ENCODE results near the gene TSTD2.

The TSTD2 gene

DNA sequence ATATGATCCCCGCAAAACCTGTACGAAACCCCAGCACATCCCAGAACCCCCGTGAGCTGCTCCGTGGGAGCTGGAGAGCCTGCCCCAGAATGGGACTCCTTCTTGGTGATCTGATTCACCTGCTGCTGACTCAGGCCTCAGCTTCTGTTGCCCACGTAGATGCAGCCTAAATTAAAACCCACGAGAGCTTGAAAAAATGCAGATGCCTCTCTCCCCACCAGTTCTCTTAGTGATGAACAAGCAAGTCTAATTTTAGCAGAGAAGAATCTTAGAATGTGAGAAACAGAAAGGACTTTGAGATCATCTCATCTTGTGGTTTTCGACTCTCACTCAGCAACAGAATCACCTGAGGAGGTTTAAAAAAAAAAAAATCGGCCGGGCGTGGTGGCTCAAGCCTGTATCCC is 74.1 kb downstream of the TSTD2 start:
- Histone ChIP-seq H3K4me1 (ENCODE audit: control insufficient read depth, insufficient read depth, low read length) (peaks cover 6% of the 10 kb centered on the region), H3K9ac (ENCODE audit: low read depth, low read length) (no peak overlapping the region), H3K9me3 (ENCODE audit: control insufficient read depth, insufficient read depth, low read length) (no peaks in the 10 kb centered on the region), H3K4me3 (ENCODE audit: low read depth, low read length) (no peak overlapping the region), H3K36me3 (ENCODE audit: control insufficient read depth, insufficient read depth, low read length) (no peaks in the 10 kb centered on the region), H3K27me3 (ENCODE audit: control insufficient read depth, insufficient read depth, low read length) (peaks cover 4% of the 10 kb centered on the region)

DNA sequence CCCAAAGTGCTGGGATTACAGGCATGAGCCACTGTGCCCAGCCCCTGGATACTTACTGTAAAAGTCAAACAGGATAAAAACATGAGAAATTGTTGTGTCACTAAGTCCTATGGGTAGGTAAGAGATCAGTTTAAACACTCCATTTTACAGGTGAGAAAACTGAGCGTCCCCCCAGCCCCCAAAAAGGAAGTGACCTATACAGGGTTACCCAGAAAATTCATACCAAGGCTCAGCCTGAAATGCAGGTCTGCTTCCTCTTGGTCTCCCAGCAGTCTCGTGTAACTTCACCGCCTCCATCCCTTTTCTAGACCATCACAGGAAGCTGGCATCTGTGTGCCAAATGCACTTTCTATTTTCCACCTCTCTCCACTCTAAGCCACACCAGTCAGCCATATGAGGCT is 74.5 kb downstream of the TSTD2 start:
- Histone ChIP-seq H3K4me1 (ENCODE audit: control insufficient read depth, insufficient read depth, low read length) (peaks cover 5% of the 10 kb centered on the region), H3K27me3 (ENCODE audit: control insufficient read depth, insufficient read depth, low read length) (peaks cover 4% of the 10 kb centered on the region), H3K9me3 (ENCODE audit: control insufficient read depth, insufficient read depth, low read length) (no peaks in the 10 kb centered on the region), H3K4me3 (ENCODE audit: low read depth, low read length) (no peak overlapping the region), H3K36me3 (ENCODE audit: control insufficient read depth, insufficient read depth, low read length) (no peaks in the 10 kb centered on the region), H3K9ac (ENCODE audit: low read depth, low read length) (no peak overlapping the region)

DNA sequence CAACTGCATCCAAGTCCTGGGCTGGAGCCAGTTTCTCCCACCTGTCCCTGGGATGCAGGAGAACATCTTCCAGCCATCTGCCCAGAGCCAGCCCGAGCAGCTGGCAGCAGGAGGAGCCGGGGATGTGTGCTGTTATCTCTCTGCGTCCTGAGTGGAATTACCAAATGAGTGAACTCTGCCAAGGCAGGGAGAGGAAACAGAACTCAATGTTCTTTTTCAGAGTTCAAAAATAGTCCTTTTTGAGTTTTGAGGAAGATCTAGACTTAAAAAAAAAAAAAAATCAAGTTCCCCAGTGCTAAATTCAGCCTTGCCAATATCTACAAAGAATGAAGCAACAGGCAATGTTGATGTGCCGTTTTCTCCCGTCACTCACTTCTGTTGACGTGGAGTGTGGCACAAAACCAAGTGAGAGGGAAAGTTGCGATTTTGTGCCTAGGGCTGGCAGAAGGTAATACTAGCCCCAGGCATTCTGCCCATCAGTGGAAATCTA is 75.5 kb downstream of the TSTD2 start:
- Histone ChIP-seq H3K4me1 (ENCODE audit: control insufficient read depth, insufficient read depth, low read length) (peaks cover 5% of the 10 kb centered on the region), H3K36me3 (ENCODE audit: control insufficient read depth, insufficient read depth, low read length) (no peaks in the 10 kb centered on the region), H3K4me3 (ENCODE audit: low read depth, low read length) (no peak overlapping the region), H3K9ac (ENCODE audit: low read depth, low read length) (no peak overlapping the region), H3K9me3 (ENCODE audit: control insufficient read depth, insufficient read depth, low read length) (no peaks in the 10 kb centered on the region), H3K27me3 (ENCODE audit: control insufficient read depth, insufficient read depth, low read length) (peaks cover 4% of the 10 kb centered on the region)

- no peaks in the 10 kb centered on the region for H3K36me3 ChIP-seq (ENCODE audit: control insufficient read depth, insufficient read depth, low read length)
- no peaks in the 10 kb centered on the region for H3K9me3 ChIP-seq (ENCODE audit: control insufficient read depth, insufficient read depth, low read length)
- peaks cover 5% of the 10 kb centered on the region for H3K4me1 ChIP-seq (ENCODE audit: control insufficient read depth, insufficient read depth, low read length)
- no peak overlapping the region for H3K4me3 ChIP-seq (ENCODE audit: low read depth, low read length)
- H3K27me3 ChIP-seq (ENCODE audit: control insufficient read depth, insufficient read depth, low read length), result peaks cover 4% of the 10 kb centered on the region
- no peak overlapping the region for H3K9ac ChIP-seq (ENCODE audit: low read depth, low read length)
These were observed 76.2 kb downstream of the TSTD2 start for GRCh38 chr9:97556721-97557605.

DNA sequence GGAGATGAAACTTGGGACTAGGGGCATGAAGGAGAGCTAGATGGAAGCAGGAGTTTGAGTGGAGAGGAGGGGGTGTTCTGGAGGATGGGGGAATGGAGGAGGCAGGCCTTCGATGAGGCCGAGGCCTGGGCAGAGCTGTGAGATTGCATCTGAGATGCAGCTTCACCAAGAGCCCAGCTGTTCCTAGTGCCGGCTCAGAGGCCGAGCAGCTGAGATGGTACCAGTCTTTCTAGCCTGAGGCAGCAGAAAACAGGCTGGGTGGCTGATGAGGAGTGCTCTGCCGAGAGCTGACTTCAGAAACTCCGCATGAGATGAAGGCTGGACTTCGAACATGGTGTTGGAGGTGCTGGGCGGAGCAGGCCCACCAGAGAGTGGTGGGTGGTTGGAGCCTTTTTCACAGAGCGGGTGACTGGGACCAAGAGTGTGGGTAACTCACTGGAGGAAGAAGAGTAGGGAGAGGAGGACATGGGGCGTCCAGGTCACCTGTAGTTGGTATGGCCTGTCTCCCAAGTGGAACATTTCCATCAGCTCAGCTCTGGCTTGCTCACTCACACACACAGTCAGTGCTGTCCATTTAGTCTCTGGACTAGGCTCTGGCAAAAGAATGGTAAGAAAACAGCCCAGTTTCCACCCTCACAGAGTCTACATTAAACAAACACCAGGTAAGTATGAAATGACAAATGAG is 77.0 kb downstream of the TSTD2 start:
- Histone ChIP-seq H3K4me3 (ENCODE audit: low read depth, low read length) (no peak overlapping the region), H3K9ac (ENCODE audit: low read depth, low read length) (no peak overlapping the region), H3K4me1 (ENCODE audit: control insufficient read depth, insufficient read depth, low read length) (peaks cover 5% of the 10 kb centered on the region), H3K9me3 (ENCODE audit: control insufficient read depth, insufficient read depth, low read length) (no peaks in the 10 kb centered on the region), H3K36me3 (ENCODE audit: control insufficient read depth, insufficient read depth, low read length) (no peaks in the 10 kb centered on the region), H3K27me3 (ENCODE audit: control insufficient read depth, insufficient read depth, low read length) (no peaks in the 10 kb centered on the region)

- H3K9me3 ChIP-seq (ENCODE audit: control insufficient read depth, insufficient read depth, low read length), result no peaks in the 10 kb centered on the region
- H3K27me3 ChIP-seq (ENCODE audit: control insufficient read depth, insufficient read depth, low read length), result no peaks in the 10 kb centered on the region
- no peaks in the 10 kb centered on the region for H3K36me3 ChIP-seq (ENCODE audit: control insufficient read depth, insufficient read depth, low read length)
- H3K4me3 ChIP-seq (ENCODE audit: low read depth, low read length), result no peak overlapping the region
- H3K9ac ChIP-seq (ENCODE audit: low read depth, low read length), result no peak overlapping the region
- peaks cover 5% of the 10 kb centered on the region for H3K4me1 ChIP-seq (ENCODE audit: control insufficient read depth, insufficient read depth, low read length)
These were observed 78.0 kb downstream of the TSTD2 start for GRCh38 chr9:97555164-97555563.

DNA sequence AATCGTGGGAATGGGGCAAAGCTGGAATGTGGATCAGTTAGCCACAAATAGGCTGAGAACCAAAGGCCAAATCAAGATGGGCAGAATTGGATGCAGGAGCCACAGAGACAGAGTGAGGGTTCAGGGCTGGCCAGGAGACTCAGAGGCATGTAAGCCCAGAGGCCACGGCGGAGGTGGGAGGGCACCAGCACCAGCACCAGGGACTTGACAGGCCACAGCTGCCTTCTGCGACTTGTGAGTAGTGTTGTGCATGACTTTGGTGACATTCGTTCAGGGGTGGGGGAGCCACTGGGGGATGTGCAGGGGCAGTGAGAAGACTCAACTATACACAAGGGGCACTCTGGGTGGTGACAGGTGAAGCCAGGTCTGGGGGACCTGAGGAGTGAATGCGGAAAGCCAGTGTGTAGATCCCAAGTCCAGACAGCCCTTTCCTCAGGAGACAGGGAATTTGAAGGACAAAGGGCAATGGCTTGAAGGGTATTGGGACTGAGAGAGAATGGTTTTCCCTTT is 78.5 kb downstream of the TSTD2 start:
- no peaks in the 10 kb centered on the region for H3K36me3 ChIP-seq (ENCODE audit: control insufficient read depth, insufficient read depth, low read length)
- H3K4me3 ChIP-seq (ENCODE audit: low read depth, low read length), result no peak overlapping the region
- no peak overlapping the region for H3K9ac ChIP-seq (ENCODE audit: low read depth, low read length)
- H3K9me3 ChIP-seq (ENCODE audit: control insufficient read depth, insufficient read depth, low read length), result no peaks in the 10 kb centered on the region
- H3K4me1 ChIP-seq (ENCODE audit: control insufficient read depth, insufficient read depth, low read length), result peaks cover 5% of the 10 kb centered on the region
- no peaks in the 10 kb centered on the region for H3K27me3 ChIP-seq (ENCODE audit: control insufficient read depth, insufficient read depth, low read length)

DNA sequence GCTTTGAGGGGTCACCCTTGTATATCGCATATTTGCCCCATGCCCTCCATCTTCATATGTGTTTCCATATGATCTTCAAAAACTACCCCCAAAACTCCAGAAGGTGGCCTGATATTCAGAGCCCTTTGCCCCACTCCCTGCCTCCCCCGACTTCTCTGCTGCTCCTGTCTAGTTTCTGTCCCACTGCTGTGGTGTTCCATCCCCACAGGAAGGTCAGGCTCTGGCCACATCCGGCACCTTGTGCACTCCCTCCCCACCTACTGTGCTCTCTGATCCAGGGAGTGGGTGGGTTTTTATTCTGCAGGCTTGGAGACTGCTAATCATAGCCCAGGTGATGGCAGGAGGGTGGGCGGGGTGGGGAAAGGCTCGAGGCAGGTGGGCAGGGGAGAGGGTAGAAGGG is 79.3 kb downstream of the TSTD2 start:
- no peaks in the 10 kb centered on the region for H3K9me3 ChIP-seq (ENCODE audit: control insufficient read depth, insufficient read depth, low read length)
- H3K9ac ChIP-seq (ENCODE audit: low read depth, low read length), result no peak overlapping the region
- no peaks in the 10 kb centered on the region for H3K36me3 ChIP-seq (ENCODE audit: control insufficient read depth, insufficient read depth, low read length)
- H3K4me1 ChIP-seq (ENCODE audit: control insufficient read depth, insufficient read depth, low read length), result peaks cover 5% of the 10 kb centered on the region
- no peaks in the 10 kb centered on the region for H3K27me3 ChIP-seq (ENCODE audit: control insufficient read depth, insufficient read depth, low read length)
- H3K4me3 ChIP-seq (ENCODE audit: low read depth, low read length), result no peak overlapping the region

DNA sequence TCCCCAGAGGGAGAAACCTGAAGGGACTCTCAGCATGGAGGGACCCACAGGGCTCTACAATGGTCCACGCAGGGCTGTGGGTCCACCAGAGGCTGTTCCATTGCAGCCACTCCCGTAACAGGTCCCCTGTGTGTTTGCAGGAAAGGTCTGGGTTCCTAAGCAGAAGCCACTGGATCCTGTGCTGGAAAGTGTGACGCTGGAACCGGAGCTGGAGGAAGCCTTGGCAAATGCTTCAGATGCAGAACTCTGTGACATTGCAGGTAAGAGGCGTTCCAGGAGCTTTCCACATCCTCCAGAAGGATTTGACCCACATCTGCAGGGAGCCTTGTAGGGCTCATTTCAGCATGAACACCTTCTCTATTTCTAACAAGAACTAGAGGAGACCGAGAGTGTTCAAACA is 80.0 kb downstream of the TSTD2 start:
- Histone ChIP-seq H3K4me3 (ENCODE audit: low read depth, low read length) (no peak overlapping the region), H3K36me3 (ENCODE audit: control insufficient read depth, insufficient read depth, low read length) (no peaks in the 10 kb centered on the region), H3K9ac (ENCODE audit: low read depth, low read length) (no peak overlapping the region), H3K27me3 (ENCODE audit: control insufficient read depth, insufficient read depth, low read length) (no peaks in the 10 kb centered on the region), H3K9me3 (ENCODE audit: control insufficient read depth, insufficient read depth, low read length) (no peaks in the 10 kb centered on the region), H3K4me1 (ENCODE audit: control insufficient read depth, insufficient read depth, low read length) (peaks cover 4% of the 10 kb centered on the region)

- Histone ChIP-seq H3K4me3 (ENCODE audit: low read depth, low read length) (no peak overlapping the region), H3K27me3 (ENCODE audit: control insufficient read depth, insufficient read depth, low read length) (no peaks in the 10 kb centered on the region), H3K36me3 (ENCODE audit: control insufficient read depth, insufficient read depth, low read length) (no peaks in the 10 kb centered on the region), H3K9me3 (ENCODE audit: control insufficient read depth, insufficient read depth, low read length) (no peaks in the 10 kb centered on the region), H3K9ac (ENCODE audit: low read depth, low read length) (no peak overlapping the region), H3K4me1 (ENCODE audit: control insufficient read depth, insufficient read depth, low read length) (no peaks in the 10 kb centered on the region)
These were observed 81.9 kb downstream of the TSTD2 start for GRCh38 chr9:97551308-97551707.

GRCh38 chr9:97550386-97550785 is 82.8 kb downstream of the TSTD2 start:
- Histone ChIP-seq H3K9me3 (ENCODE audit: control insufficient read depth, insufficient read depth, low read length) (no peaks in the 10 kb centered on the region), H3K27me3 (ENCODE audit: control insufficient read depth, insufficient read depth, low read length) (no peaks in the 10 kb centered on the region), H3K36me3 (ENCODE audit: control insufficient read depth, insufficient read depth, low read length) (no peaks in the 10 kb centered on the region), H3K9ac (ENCODE audit: low read depth, low read length) (no peak overlapping the region), H3K4me1 (ENCODE audit: control insufficient read depth, insufficient read depth, low read length) (no peaks in the 10 kb centered on the region), H3K4me3 (ENCODE audit: low read depth, low read length) (no peak overlapping the region)

Data from iPS-15b (cell line).